ENCODE data around the gene MKNK2.
"Not testable (repeated sequence)": the region's sequence is repeated elsewhere in the genome, so short reads cannot be mapped to it uniquely, and the experiment has no call there.

Gene MKNK2

GRCh38 chr19:1991018-1991913 lies 59.8 kb downstream of the MKNK2 start:
- Histone ChIP-seq H3K4me1 (ENCODE audit: control insufficient read depth, insufficient read depth, low read length) (no peaks in the 10 kb centered on the region), H3K27ac (ENCODE audit: low read depth, low read length) (no peak overlapping the region), H3K27me3 (ENCODE audit: control insufficient read depth, insufficient read depth, low read length) (no peaks in the 10 kb centered on the region), H3K4me3 (ENCODE audit: low read depth, low read length) (no peak overlapping the region), H3K9me3 (ENCODE audit: control insufficient read depth, insufficient read depth, low read depth, low read length) (no peaks in the 10 kb centered on the region; the same call in 1 of the 2 replicates), H3K9ac (ENCODE audit: low read length) (no peak overlapping the region), H3K36me3 (ENCODE audit: control insufficient read depth, insufficient read depth, low read length) (peaks cover 61% of the 10 kb centered on the region)

- Histone ChIP-seq H3K4me3 (ENCODE audit: low read depth, low read length) (no peak overlapping the region), H3K4me1 (ENCODE audit: control insufficient read depth, insufficient read depth, low read length) (no peaks in the 10 kb centered on the region), H3K9ac (ENCODE audit: low read length) (no peak overlapping the region), H3K27me3 (ENCODE audit: control insufficient read depth, insufficient read depth, low read length) (no peaks in the 10 kb centered on the region), H3K27ac (ENCODE audit: low read depth, low read length) (no peak overlapping the region), H3K9me3 (ENCODE audit: control insufficient read depth, insufficient read depth, low read depth, low read length) (no peaks in the 10 kb centered on the region), H3K36me3 (ENCODE audit: control insufficient read depth, insufficient read depth, low read length) (peaks cover 63% of the 10 kb centered on the region)
Measured at GRCh38 chr19:1990230-1991017, 60.6 kb downstream of the MKNK2 start.

GRCh38 chr19:1989513-1990229 lies 61.4 kb downstream of the MKNK2 start:
- Histone ChIP-seq H3K9ac (ENCODE audit: low read length) (no peak overlapping the region), H3K4me3 (ENCODE audit: low read depth, low read length) (no peak overlapping the region), H3K27ac (ENCODE audit: low read depth, low read length) (no peak overlapping the region), H3K4me1 (ENCODE audit: control insufficient read depth, insufficient read depth, low read length) (no peaks in the 10 kb centered on the region), H3K9me3 (ENCODE audit: control insufficient read depth, insufficient read depth, low read depth, low read length) (no peaks in the 10 kb centered on the region), H3K27me3 (ENCODE audit: control insufficient read depth, insufficient read depth, low read length) (no peaks in the 10 kb centered on the region), H3K36me3 (ENCODE audit: control insufficient read depth, insufficient read depth, low read length) (peaks cover 70% of the 10 kb centered on the region)

GRCh38 chr19:1988464-1988863 lies 62.6 kb downstream of the MKNK2 start:
- not testable (repeated sequence) for H3K9ac ChIP-seq (ENCODE audit: low read length); H3K4me3 ChIP-seq (ENCODE audit: low read depth, low read length); H3K9me3 ChIP-seq (ENCODE audit: control insufficient read depth, insufficient read depth, low read depth, low read length); H3K4me1 ChIP-seq (ENCODE audit: control insufficient read depth, insufficient read depth, low read length); H3K27me3 ChIP-seq (ENCODE audit: control insufficient read depth, insufficient read depth, low read length); H3K27ac ChIP-seq (ENCODE audit: low read depth, low read length)
- H3K36me3 ChIP-seq (ENCODE audit: control insufficient read depth, insufficient read depth, low read length), result peaks cover 77% of the 10 kb centered on the region

Data from HUES6 (cell line).